ENCODE results near the gene BTBD2.

DNA sequence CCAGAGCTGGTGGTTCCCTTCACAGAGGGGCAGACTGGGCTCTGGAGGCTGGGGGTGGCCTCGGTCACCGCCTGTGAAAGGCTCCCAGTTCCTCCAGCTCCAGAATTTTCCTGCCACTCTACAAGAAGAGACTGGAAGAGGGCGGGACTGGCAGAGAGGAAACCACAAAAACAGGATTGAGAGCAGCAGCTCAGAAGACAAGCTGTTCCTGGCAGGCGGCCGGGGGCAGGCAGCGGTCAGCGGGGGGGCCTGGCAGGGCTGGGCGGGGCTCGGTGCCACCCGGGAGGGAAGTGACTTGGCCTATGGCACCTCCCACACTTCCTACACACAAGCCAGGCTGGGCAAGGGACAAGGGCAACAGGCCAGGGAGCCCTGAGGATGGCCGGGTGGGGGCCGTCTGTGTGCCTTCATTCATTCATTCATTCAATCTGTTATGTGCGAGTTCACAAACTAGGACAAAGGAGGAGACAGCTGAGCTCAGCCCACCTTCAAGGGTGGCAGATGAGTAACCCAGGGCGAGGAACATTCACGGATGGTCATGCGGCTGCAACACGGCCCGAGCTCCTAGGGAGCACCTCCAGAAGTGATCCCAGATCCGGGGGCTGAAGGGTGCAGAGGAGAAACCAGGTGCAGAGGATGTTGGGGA is 16.9 kb upstream of the BTBD2 start:
- TF ChIP-seq CTCF (IDR thresholded peaks at IDR 0.05) = no peak
- peak; percentile 96 to 100 for TF ChIP-seq POLR2AphosphoS5 (IDR thresholded peaks at IDR 0.05; ENCODE audit: insufficient read depth in 1 of 2, low read depth in 1 of 2)
- TF ChIP-seq POLR2A (IDR thresholded peaks at IDR 0.05) = peak in 1 of 2 donors; percentile 15

Data from vagina (tissue), 2 donors.